Hippocampal formation (tissue), 2 donors: ENCODE results near the gene CCDC178.
"Not testable (repeated sequence)": the region's sequence is repeated elsewhere in the genome, so short reads cannot be mapped to it uniquely, and the experiment has no call there.

Experiments
- DNase-seq, 2 donors: peaks; one replicate each; lab custom pipeline; 2025; lab: John Stamatoyannopoulos, UW

Gene CCDC178

GRCh38 chr18:33440060-33441043 lies at the start of gene CCDC178:
Gene CCDC178 (minus strand): TSS chr18:33440721. CDS start chr18:33412088, 28,633 bp downstream.
- peak; percentile 24 to 53 for DNase-seq

GRCh38 chr18:33483908-33484307 lies 43.4 kb upstream of the CCDC178 start:
- DNase-seq = no peak

- DNase-seq = no peak
These were observed 32.0 kb upstream of the CCDC178 start for GRCh38 chr18:33472509-33472908.

GRCh38 chr18:33470216-33470615 lies 29.7 kb upstream of the CCDC178 start:
- DNase-seq = no peak

- no peak for DNase-seq
These were observed 29.2 kb upstream of the CCDC178 start for GRCh38 chr18:33469699-33470098.

GRCh38 chr18:33467531-33467930 lies 27.0 kb upstream of the CCDC178 start:
- DNase-seq = no peak

- no peak for DNase-seq
These were observed 26.3 kb upstream of the CCDC178 start for GRCh38 chr18:33466822-33467221.

- no peak for DNase-seq
These were observed 20.2 kb upstream of the CCDC178 start for GRCh38 chr18:33460681-33461080.

GRCh38 chr18:33459612-33460011 lies 19.1 kb upstream of the CCDC178 start:
- DNase-seq = no peak

- DNase-seq = no peak
These were observed 6.1 kb upstream of the CCDC178 start for GRCh38 chr18:33446604-33447003.

- DNase-seq = no peak
These were observed 4.2 kb upstream of the CCDC178 start for GRCh38 chr18:33444709-33445108.

- DNase-seq = no peak
These were observed 7.7 kb downstream of the CCDC178 start for GRCh38 chr18:33432857-33433256.

GRCh38 chr18:33427549-33427948 lies 13.0 kb downstream of the CCDC178 start:
- DNase-seq = no peak

- no peak for DNase-seq
These were observed 16.1 kb downstream of the CCDC178 start for GRCh38 chr18:33424266-33424946.

GRCh38 chr18:33421225-33421624 lies 19.3 kb downstream of the CCDC178 start:
- no peak for DNase-seq

GRCh38 chr18:33404244-33404873 lies 36.2 kb downstream of the CCDC178 start:
- no peak for DNase-seq

GRCh38 chr18:33398939-33399338 lies 41.6 kb downstream of the CCDC178 start:
- DNase-seq = not testable (repeated sequence)

- DNase-seq = no peak
These were observed 64.7 kb downstream of the CCDC178 start for GRCh38 chr18:33375829-33376228.

- no peak for DNase-seq
These were observed 68.1 kb downstream of the CCDC178 start for GRCh38 chr18:33372442-33372841.

- DNase-seq = no peak
These were observed 70.6 kb downstream of the CCDC178 start for GRCh38 chr18:33369711-33370449.

GRCh38 chr18:33356735-33357134 lies 83.8 kb downstream of the CCDC178 start:
- no peak for DNase-seq

GRCh38 chr18:33355756-33356155 lies 84.8 kb downstream of the CCDC178 start:
- DNase-seq = no peak
